ENCODE data around the gene BOLL. TPM values are rescaled to one million over a fixed set of nuclear protein-coding genes. Genes with fewer than 3 reads are reported as not detected.

Gene BOLL
- total RNA-seq, 1 experiment from 2014 or later = not detected

- no peaks in the 10 kb centered on the region for H3K36me3 ChIP-seq (ENCODE audit: low read depth)
- intact Hi-C loops (cut with micrococcal nuclease; ENCODE audit: unreplicated experiment) = loop anchor here (1.0 kb wide), 1 partner anchor 491 kb away; no protein-coding TSS in a partner anchor
- peak overlapping the region; percentile 74 for H3K4me2 ChIP-seq
- peaks cover 22% of the 10 kb centered on the region for H3K27me3 ChIP-seq (ENCODE audit: insufficient read depth, low read depth)
- H3K9me3 ChIP-seq (ENCODE audit: insufficient read depth, low read depth) = no peaks in the 10 kb centered on the region; the same call in 1 of the 2 replicates
- no peaks in the 10 kb centered on the region for H3F3A ChIP-seq (ENCODE audit: insufficient read depth, low read depth)
- TF ChIP-seq CTCF (conservative IDR thresholded peaks at IDR 0.05) = no peak
- no peak for TF ChIP-seq EZH2 (IDR thresholded peaks at IDR 0.05; ENCODE audit: low read depth)
- 0 out of 2 replicates have a peak overlapping the region, but pooled peaks have one; percentile 60 for H2AFZ ChIP-seq
- no peaks in the 10 kb centered on the region for H3K9me2 ChIP-seq (ENCODE audit: insufficient read depth)
- H3K27ac ChIP-seq = no peak overlapping the region
- no peaks in the 10 kb centered on the region for H3K4me1 ChIP-seq (replicated peaks; ENCODE audit: insufficient read depth)
- ChIA-PET POLR2A (ENCODE audit: unreplicated experiment) (interaction anchor here (0.6 kb wide), 1 partner anchor 58 kb away, joined by 3 read pairs; no protein-coding TSS in a partner anchor), CTCF (no interaction called here)
- peak overlapping the region; percentile 41; the same call in 1 of the 2 replicates for H3K4me3 ChIP-seq
- DNase-seq = no peak
- H4K20me1 ChIP-seq (ENCODE audit: insufficient read depth) = no peaks in the 10 kb centered on the region
- no TSS peak for BruUV-seq (replicated peaks)
- no peaks in the 10 kb centered on the region for H3K79me2 ChIP-seq (ENCODE audit: low read depth)
These were observed 19.9 kb upstream of the BOLL start for GRCh38 chr2:197804758-197805714.

GRCh38 chr2:197804049-197804757 is 19.1 kb upstream of the BOLL start, which contains the start of gene PLCL1:
PLCL1 (plus strand) TSS chr2:197804593.
- Histone ChIP-seq H3K27me3 (ENCODE audit: insufficient read depth, low read depth) (peaks cover 22% of the 10 kb centered on the region), H3F3A (ENCODE audit: insufficient read depth, low read depth) (no peaks in the 10 kb centered on the region), H3K9me3 (ENCODE audit: insufficient read depth, low read depth) (no peaks in the 10 kb centered on the region; the same call in 1 of the 2 replicates), H3K79me2 (ENCODE audit: low read depth) (no peaks in the 10 kb centered on the region), H3K4me1 (replicated peaks; ENCODE audit: insufficient read depth) (no peaks in the 10 kb centered on the region), H3K9me2 (ENCODE audit: insufficient read depth) (no peaks in the 10 kb centered on the region), H3K4me3 (peak within 1 kb of the TSS; percentile 41; the same call in 1 of the 2 replicates), H3K27ac (no peak within 1 kb of the TSS), H3K4me2 (peak within 1 kb of the TSS; percentile 74), H3K36me3 (ENCODE audit: low read depth) (no peaks in the 10 kb centered on the region), H4K20me1 (ENCODE audit: insufficient read depth) (no peaks in the 10 kb centered on the region), H2AFZ (peak within 1 kb of the TSS; percentile 60; the same call in 1 of the 2 replicates)
- DNase-seq = peak; percentile 62 to 79
- intact Hi-C loops (cut with micrococcal nuclease; ENCODE audit: unreplicated experiment) = loop anchor here (1.0 kb wide), 1 partner anchor 492 kb away; no protein-coding TSS in a partner anchor
- ChIA-PET CTCF (no interaction called here), POLR2A (ENCODE audit: unreplicated experiment) (interaction anchor here (0.6 kb wide), 1 partner anchor 57 kb away, joined by 3 read pairs; no protein-coding TSS in a partner anchor)
- TF ChIP-seq EZH2 (IDR thresholded peaks at IDR 0.05; ENCODE audit: low read depth) (no peak), CTCF (conservative IDR thresholded peaks at IDR 0.05) (no peak)
- BruUV-seq (replicated peaks) = no TSS peak

- intact Hi-C loops (cut with micrococcal nuclease; ENCODE audit: unreplicated experiment) = loop anchor here (2.0 kb wide), 1 partner anchor 324 kb away; no protein-coding TSS in a partner anchor
- Histone ChIP-seq H3K4me1 (replicated peaks; ENCODE audit: insufficient read depth) (no peaks in the 10 kb centered on the region), H2AFZ (no peak overlapping the region), H3K4me3 (no peak overlapping the region), H3F3A (ENCODE audit: insufficient read depth, low read depth) (no peaks in the 10 kb centered on the region), H3K9me3 (ENCODE audit: insufficient read depth, low read depth) (no peaks in the 10 kb centered on the region; the same call in 1 of the 2 replicates), H3K27me3 (ENCODE audit: insufficient read depth, low read depth) (peaks cover 22% of the 10 kb centered on the region), H3K9me2 (ENCODE audit: insufficient read depth) (no peaks in the 10 kb centered on the region), H3K36me3 (ENCODE audit: low read depth) (no peaks in the 10 kb centered on the region), H3K4me2 (no peak overlapping the region), H3K27ac (no peak overlapping the region), H4K20me1 (ENCODE audit: insufficient read depth) (no peaks in the 10 kb centered on the region), H3K79me2 (ENCODE audit: low read depth) (no peaks in the 10 kb centered on the region)
- peak; percentile 76 for TF ChIP-seq CTCF (conservative IDR thresholded peaks at IDR 0.05)
- TF ChIP-seq EZH2 (IDR thresholded peaks at IDR 0.05; ENCODE audit: low read depth) = no peak
- no TSS peak for BruUV-seq (replicated peaks)
- no peak for DNase-seq
- CTCF ChIA-PET = no interaction called here
- POLR2A ChIA-PET (ENCODE audit: unreplicated experiment) = no interaction called here
These were observed 17.9 kb upstream of the BOLL start for GRCh38 chr2:197803033-197803444.

Data from PC-9 (cell line).